HepG2 (cell line): Measurements from ENCODE around the gene PIK3CD. TPM values are rescaled to one million over a fixed set of nuclear protein-coding genes. Genes with fewer than 3 reads are reported as not detected.

Source experiments
- CBFB ChIP-seq: sonication (generic); formaldehyde crosslinking; IDR thresholded peaks from 2 replicates; pipeline ENCODE4 v1.4.0; 2020; ENCODE audit warnings: missing genetic modification reagents
- HOXA5 ChIP-seq: sonication (generic); formaldehyde crosslinking; IDR thresholded peaks from 2 replicates; pipeline ENCODE4 v1.4.0; 2020; ENCODE audit warnings: missing genetic modification reagents
- IRX3 ChIP-seq: sonication (generic); formaldehyde crosslinking; IDR thresholded peaks from 2 replicates; pipeline ENCODE4 v1.8.1; 2023; ENCODE audit warnings: mild to moderate bottlenecking, low read depth, missing genetic modification reagents, borderline replicate concordance
- ISL2 ChIP-seq: sonication (generic); formaldehyde crosslinking; IDR thresholded peaks from 2 replicates; pipeline ENCODE4 v1.5.0; 2020; ENCODE audit warnings: missing genetic modification reagents
- NCOR1 ChIP-seq: fragments of 200-600 bp; sonication (generic); IDR thresholded peaks from 2 replicates; pipeline ENCODE4 v1.7.0; 2017; ENCODE audit warnings: antibody characterized with exemption, low read length, borderline replicate concordance
- RFXAP ChIP-seq: sonication (generic); formaldehyde crosslinking; IDR thresholded peaks from 2 replicates; pipeline ENCODE4 v1.4.0; 2020; ENCODE audit warnings: missing genetic modification reagents, borderline replicate concordance
- ZBTB7B ChIP-seq: sonication (generic); formaldehyde crosslinking; IDR thresholded peaks from 2 replicates; pipeline ENCODE4 v1.4.0; 2020; ENCODE audit warnings: missing genetic modification reagents
- ZKSCAN8 ChIP-seq: IDR thresholded peaks from 2 replicates; pipeline ENCODE4 v1.6.1; 2016; ENCODE audit warnings: borderline replicate concordance, missing genetic modification reagents, missing compliant biosample characterization
- ZNF260 ChIP-seq: sonication (generic); formaldehyde crosslinking; IDR thresholded peaks from 2 replicates; pipeline ENCODE4 v1.4.0; 2020; ENCODE audit warnings: missing genetic modification reagents, low read depth, mild to moderate bottlenecking, borderline replicate concordance
- ZNF274 ChIP-seq: sonication (generic); formaldehyde crosslinking; IDR thresholded peaks from 2 replicates; pipeline ENCODE4 v1.5.1; 2020; ENCODE audit warnings: mild to moderate bottlenecking, missing genetic modification reagents
- ZNF468 ChIP-seq: sonication (generic); formaldehyde crosslinking; IDR thresholded peaks from 2 replicates; pipeline ENCODE4 v1.8.0; 2022; ENCODE audit warnings: mild to moderate bottlenecking, moderate library complexity, missing genetic modification reagents
- ZNF724P ChIP-seq: sonication (generic); formaldehyde crosslinking; IDR thresholded peaks from 2 replicates; pipeline ENCODE4 v1.8.0; 2022; ENCODE audit warnings: missing genetic modification reagents, borderline replicate concordance
- polyA plus RNA-seq, 8 experiments: library from polyadenylated mRNA; depleted of rRNA in 3 of 8; stranded (reverse) in 7 of 8; unstranded in 1 of 8; fragments of >200 nt; fragmentation: Illumina TruSeq in 4 of 8; extraction: Trizol in 4 of 8; gene quantifications; 2 replicates each; pipeline versions ENCODE4 v1.2.1 to v1.2.3, GENCODE V29; 2011 to 2016; ENCODE audit warnings: low read depth in 4 of 8, missing spikeins in 1 of 8, mixed read lengths in 1 of 8; ENCODE audit not compliant: insufficient read depth in 1 of 8
- total RNA-seq, 5 experiments: library from RNA; depleted of rRNA; stranded (reverse); fragments of >200 nt; fragmentation: Illumina TruSeq; extraction: Trizol; gene quantifications; 2 replicates each; pipeline ENCODE4 v1.2.3, GENCODE V29; 2016; ENCODE audit warnings: low read depth in 1 of 5
- TF ChIP-seq, protein P1 (sequence below): sonication (generic); formaldehyde crosslinking; IDR thresholded peaks from 2 replicates; pipeline ENCODE4 v1.5.0; 2020; ENCODE audit warnings: mild to moderate bottlenecking, missing genetic modification reagents
- TF ChIP-seq, protein P2 (sequence below): sonication (generic); formaldehyde crosslinking; IDR thresholded peaks from 2 replicates; pipeline ENCODE4 v1.4.0; 2020; ENCODE audit warnings: missing genetic modification reagents
- TF ChIP-seq, protein P3 (sequence below): sonication (generic); formaldehyde crosslinking; IDR thresholded peaks from 2 replicates; pipeline ENCODE4 v1.8.0; 2022; ENCODE audit warnings: mild to moderate bottlenecking, missing genetic modification reagents, borderline replicate concordance
- TF ChIP-seq, protein P4 (sequence below): sonication (generic); formaldehyde crosslinking; IDR thresholded peaks from 2 replicates; pipeline ENCODE4 v1.4.0; 2020; ENCODE audit warnings: missing genetic modification reagents
- TF ChIP-seq, protein P5 (sequence below): sonication (generic); formaldehyde crosslinking; IDR thresholded peaks from 2 replicates; pipeline ENCODE4 v1.5.0; 2020; ENCODE audit warnings: mild to moderate bottlenecking, missing genetic modification reagents, moderate library complexity
- TF ChIP-seq, protein P6 (sequence below): sonication (generic); formaldehyde crosslinking; conservative IDR thresholded peaks from 2 replicates; pipeline ENCODE4 v1.4.0; 2020; ENCODE audit warnings: missing genetic modification reagents

PIK3CD gene
- total and polyA plus RNA-seq, 2 of the 13 experiments (the other 11 are each of a cell fraction or from before 2014, with no cell fraction given) = 7.1 to 10.0 TPM

DNA sequence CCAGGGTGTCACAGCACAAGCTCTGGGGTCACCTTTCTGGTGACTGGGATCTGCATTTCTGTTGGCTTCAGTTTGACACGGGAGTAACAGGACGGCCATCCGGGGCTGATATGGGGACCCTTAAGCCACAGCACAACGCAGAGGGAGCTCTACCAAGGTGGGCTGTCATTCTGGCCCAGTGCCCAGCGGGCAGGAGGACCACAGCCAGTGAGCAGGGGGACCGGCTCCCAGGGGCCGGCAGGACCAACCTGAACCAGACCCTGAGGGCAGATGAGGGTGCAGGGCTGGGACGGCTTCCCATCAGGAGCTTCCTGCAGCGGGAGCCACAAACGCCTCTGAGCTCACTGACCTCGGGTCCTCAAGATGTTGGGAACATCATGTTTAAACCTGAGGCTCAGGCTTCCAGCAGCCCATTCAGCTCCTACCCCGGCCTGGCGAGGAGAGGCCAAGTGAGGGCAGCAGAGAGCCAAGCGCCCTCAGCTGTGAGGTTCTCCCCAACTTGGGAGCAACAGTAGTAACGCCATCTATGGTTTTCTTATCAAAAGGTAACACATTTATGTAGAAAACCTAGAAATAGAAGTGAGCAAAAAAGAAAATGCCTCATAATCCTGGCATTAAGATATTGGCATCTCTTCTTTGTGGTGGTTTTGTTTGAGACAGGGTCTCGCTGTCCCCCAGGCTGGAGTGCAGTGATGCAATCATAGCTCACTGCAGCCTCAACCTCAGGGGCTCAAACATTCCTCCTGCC, 36.0 kb upstream of the PIK3CD start (continued):
- TF ChIP-seq, protein P1, sequence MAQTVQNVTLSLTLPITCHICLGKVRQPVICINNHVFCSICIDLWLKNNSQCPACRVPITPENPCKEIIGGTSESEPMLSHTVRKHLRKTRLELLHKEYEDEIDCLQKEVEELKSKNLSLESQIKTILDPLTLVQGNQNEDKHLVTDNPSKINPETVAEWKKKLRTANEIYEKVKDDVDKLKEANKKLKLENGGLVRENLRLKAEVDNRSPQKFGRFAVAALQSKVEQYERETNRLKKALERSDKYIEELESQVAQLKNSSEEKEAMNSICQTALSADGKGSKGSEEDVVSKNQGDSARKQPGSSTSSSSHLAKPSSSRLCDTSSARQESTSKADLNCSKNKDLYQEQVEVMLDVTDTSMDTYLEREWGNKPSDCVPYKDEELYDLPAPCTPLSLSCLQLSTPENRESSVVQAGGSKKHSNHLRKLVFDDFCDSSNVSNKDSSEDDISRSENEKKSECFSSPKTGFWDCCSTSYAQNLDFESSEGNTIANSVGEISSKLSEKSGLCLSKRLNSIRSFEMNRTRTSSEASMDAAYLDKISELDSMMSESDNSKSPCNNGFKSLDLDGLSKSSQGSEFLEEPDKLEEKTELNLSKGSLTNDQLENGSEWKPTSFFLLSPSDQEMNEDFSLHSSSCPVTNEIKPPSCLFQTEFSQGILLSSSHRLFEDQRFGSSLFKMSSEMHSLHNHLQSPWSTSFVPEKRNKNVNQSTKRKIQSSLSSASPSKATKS (CRISPR knock-in tag) = no peak
- TF ChIP-seq ZNF724P (CRISPR knock-in tag) (no peak), ISL2 (CRISPR knock-in tag) (0 out of 2 replicates have a peak, but pooled peaks have one; percentile 17), NCOR1 (no peak), ZNF260 (no peak), HOXA5 (CRISPR knock-in tag) (no peak), RFXAP (CRISPR knock-in tag) (0 out of 2 replicates have a peak, but pooled peaks have one; percentile 58), CBFB (CRISPR knock-in tag) (no peak), IRX3 (no peak), ZNF468 (CRISPR knock-in tag) (no peak), ZNF274 (CRISPR knock-in tag) (no peak), ZKSCAN8 (CRISPR knock-in tag) (no peak), ZBTB7B (CRISPR knock-in tag) (no peak)
- TF ChIP-seq, protein P2, sequence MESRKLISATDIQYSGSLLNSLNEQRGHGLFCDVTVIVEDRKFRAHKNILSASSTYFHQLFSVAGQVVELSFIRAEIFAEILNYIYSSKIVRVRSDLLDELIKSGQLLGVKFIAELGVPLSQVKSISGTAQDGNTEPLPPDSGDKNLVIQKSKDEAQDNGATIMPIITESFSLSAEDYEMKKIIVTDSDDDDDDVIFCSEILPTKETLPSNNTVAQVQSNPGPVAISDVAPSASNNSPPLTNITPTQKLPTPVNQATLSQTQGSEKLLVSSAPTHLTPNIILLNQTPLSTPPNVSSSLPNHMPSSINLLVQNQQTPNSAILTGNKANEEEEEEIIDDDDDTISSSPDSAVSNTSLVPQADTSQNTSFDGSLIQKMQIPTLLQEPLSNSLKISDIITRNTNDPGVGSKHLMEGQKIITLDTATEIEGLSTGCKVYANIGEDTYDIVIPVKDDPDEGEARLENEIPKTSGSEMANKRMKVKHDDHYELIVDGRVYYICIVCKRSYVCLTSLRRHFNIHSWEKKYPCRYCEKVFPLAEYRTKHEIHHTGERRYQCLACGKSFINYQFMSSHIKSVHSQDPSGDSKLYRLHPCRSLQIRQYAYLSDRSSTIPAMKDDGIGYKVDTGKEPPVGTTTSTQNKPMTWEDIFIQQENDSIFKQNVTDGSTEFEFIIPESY (CRISPR knock-in tag) = 0 out of 2 replicates have a peak, but pooled peaks have one; percentile 46
- TF ChIP-seq, protein P3, sequence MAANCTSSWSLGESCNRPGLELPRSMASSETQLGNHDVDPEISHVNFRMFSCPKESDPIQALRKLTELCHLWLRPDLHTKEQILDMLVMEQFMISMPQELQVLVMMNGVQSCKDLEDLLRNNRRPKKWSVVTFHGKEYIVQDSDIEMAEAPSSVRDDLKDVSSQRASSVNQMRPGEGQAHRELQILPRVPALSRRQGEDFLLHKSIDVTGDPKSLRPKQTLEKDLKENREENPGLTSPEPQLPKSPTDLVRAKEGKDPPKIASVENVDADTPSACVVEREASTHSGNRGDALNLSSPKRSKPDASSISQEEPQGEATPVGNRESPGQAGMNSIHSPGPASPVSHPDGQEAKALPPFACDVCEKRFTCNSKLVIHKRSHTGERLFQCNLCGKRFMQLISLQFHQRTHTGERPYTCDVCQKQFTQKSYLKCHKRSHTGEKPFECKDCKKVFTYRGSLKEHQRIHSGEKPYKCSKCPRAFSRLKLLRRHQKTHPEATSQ (CRISPR knock-in tag) = no peak
- TF ChIP-seq, protein P4, sequence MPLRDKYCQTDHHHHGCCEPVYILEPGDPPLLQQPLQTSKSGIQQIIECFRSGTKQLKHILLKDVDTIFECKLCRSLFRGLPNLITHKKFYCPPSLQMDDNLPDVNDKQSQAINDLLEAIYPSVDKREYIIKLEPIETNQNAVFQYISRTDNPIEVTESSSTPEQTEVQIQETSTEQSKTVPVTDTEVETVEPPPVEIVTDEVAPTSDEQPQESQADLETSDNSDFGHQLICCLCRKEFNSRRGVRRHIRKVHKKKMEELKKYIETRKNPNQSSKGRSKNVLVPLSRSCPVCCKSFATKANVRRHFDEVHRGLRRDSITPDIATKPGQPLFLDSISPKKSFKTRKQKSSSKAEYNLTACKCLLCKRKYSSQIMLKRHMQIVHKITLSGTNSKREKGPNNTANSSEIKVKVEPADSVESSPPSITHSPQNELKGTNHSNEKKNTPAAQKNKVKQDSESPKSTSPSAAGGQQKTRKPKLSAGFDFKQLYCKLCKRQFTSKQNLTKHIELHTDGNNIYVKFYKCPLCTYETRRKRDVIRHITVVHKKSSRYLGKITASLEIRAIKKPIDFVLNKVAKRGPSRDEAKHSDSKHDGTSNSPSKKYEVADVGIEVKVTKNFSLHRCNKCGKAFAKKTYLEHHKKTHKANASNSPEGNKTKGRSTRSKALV (CRISPR knock-in tag) = 0 out of 2 replicates have a peak, but pooled peaks have one; percentile 29
- TF ChIP-seq, protein P5, sequence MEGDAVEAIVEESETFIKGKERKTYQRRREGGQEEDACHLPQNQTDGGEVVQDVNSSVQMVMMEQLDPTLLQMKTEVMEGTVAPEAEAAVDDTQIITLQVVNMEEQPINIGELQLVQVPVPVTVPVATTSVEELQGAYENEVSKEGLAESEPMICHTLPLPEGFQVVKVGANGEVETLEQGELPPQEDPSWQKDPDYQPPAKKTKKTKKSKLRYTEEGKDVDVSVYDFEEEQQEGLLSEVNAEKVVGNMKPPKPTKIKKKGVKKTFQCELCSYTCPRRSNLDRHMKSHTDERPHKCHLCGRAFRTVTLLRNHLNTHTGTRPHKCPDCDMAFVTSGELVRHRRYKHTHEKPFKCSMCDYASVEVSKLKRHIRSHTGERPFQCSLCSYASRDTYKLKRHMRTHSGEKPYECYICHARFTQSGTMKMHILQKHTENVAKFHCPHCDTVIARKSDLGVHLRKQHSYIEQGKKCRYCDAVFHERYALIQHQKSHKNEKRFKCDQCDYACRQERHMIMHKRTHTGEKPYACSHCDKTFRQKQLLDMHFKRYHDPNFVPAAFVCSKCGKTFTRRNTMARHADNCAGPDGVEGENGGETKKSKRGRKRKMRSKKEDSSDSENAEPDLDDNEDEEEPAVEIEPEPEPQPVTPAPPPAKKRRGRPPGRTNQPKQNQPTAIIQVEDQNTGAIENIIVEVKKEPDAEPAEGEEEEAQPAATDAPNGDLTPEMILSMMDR = peak; percentile 72
- TF ChIP-seq, protein P6, sequence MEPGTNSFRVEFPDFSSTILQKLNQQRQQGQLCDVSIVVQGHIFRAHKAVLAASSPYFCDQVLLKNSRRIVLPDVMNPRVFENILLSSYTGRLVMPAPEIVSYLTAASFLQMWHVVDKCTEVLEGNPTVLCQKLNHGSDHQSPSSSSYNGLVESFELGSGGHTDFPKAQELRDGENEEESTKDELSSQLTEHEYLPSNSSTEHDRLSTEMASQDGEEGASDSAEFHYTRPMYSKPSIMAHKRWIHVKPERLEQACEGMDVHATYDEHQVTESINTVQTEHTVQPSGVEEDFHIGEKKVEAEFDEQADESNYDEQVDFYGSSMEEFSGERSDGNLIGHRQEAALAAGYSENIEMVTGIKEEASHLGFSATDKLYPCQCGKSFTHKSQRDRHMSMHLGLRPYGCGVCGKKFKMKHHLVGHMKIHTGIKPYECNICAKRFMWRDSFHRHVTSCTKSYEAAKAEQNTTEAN = no peak
